Small intestine (tissue), 7 donors: ENCODE data around the gene CST9. TPM values are rescaled to one million over a fixed set of nuclear protein-coding genes. Genes with fewer than 3 reads are reported as not detected.

Experiments
- DNase-seq, 2 donors: peaks; one replicate each; pipeline versions ENCODE4 v3.0.0 to v3.0.0-alpha.2; 2013
- FAIRE-seq: peaks from 2 replicates; lab custom pipeline; 2012; peaks lifted over from hg19 to GRCh38; lab: Jason Lieb, UNC
- H3K27ac ChIP-seq, 3 donors: one replicate each; pipeline ENCODE4 v1.5.1; 2013; ENCODE audit warnings: low read length in 2 of 3, mild to moderate bottlenecking in 2 of 3, control low read depth in 1 of 3, inconsistent platforms in 1 of 3, low read depth in 1 of 3, moderate library complexity in 1 of 3
- H3K27me3 ChIP-seq, 3 donors: one replicate each; pipeline ENCODE4 v1.6.1; 2013; ENCODE audit warnings: low read length in 3 of 3, inconsistent platforms in 1 of 3; ENCODE audit not compliant: control insufficient read depth in 3 of 3, insufficient read depth in 3 of 3
- H3K36me3 ChIP-seq, 3 donors: one replicate each; pipeline ENCODE4 v1.6.1; 2013; ENCODE audit warnings: low read length in 3 of 3, inconsistent platforms in 1 of 3, low read depth in 1 of 3, mild to moderate bottlenecking in 1 of 3, moderate library complexity in 1 of 3; ENCODE audit not compliant: control insufficient read depth in 3 of 3, insufficient read depth in 2 of 3
- H3K4me1 ChIP-seq, 3 donors: one replicate each; pipeline ENCODE4 v1.6.1; 2013; ENCODE audit warnings: low read length in 2 of 3, inconsistent platforms in 1 of 3, low read depth in 1 of 3, mild to moderate bottlenecking in 1 of 3, moderate library complexity in 1 of 3; ENCODE audit not compliant: control insufficient read depth in 3 of 3, insufficient read depth in 2 of 3
- H3K4me3 ChIP-seq, 3 donors: one replicate each; pipeline ENCODE4 v1.5.1; 2013; ENCODE audit warnings: low read length in 3 of 3, control low read depth in 1 of 3, inconsistent platforms in 1 of 3, low read depth in 1 of 3, mild to moderate bottlenecking in 1 of 3, moderate library complexity in 1 of 3
- H3K9me3 ChIP-seq, 2 donors: one replicate each; pipeline ENCODE4 v1.6.1; 2013; ENCODE audit warnings: low read depth in 1 of 2, low read length in 1 of 2; ENCODE audit not compliant: control insufficient read depth in 2 of 2, insufficient read depth in 1 of 2
- WGBS, 3 donors: extraction: QIAGEN DNeasy Blood & Tissue Kit; methylation state at CpG; one replicate each; pipeline ENCODE4 v1.1.7; 2013; 5-methylcytosine and 5-hydroxymethylcytosine counted together
- polyA plus RNA-seq, 4 donors: library from polyadenylated mRNA; stranded (reverse) in 3 of 4; unstranded in 1 of 4; fragments of 200-250 nt in 3 of 4; fragments of 120-200 nt in 1 of 4; gene quantifications; one replicate each; pipeline versions ENCODE4 v1.2.1 to v1.2.3, GENCODE V29; 2013
- donor health status: healthy with polysubstance abuse.
- donor health status: control.
- donor health status: control.
- donor health status: Bipolar disorder and iron deficiency.
- donor health status: healthy.

The CST9 gene
- polyA plus RNA-seq, 4 donors: not detected

DNA sequence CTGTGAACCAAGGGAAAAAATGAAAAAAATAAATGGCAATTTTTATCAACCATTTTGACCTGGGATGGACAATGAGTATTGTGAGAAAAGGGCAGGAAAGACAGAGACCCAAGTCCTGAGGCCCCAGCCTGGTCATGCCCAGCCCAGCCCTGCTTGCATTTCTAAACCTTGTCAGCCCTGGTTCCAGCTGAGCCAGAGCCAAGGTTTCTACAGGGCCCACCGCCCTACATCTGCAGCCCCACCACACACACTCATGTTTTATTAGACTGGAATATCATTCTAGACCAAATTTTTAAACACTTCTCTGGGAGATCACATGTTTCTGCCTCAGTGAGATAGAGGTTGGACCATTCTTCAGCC lies 36.8 kb downstream of the CST9 start:
- no peak overlapping the region for H3K27ac ChIP-seq
- H3K27me3 ChIP-seq: no peaks in the 10 kb centered on the region
- H3K4me1 ChIP-seq: no peaks in the 10 kb centered on the region
- H3K9me3 ChIP-seq: no peaks in the 10 kb centered on the region
- H3K36me3 ChIP-seq: no peaks in the 10 kb centered on the region
- DNase-seq (no peak), FAIRE-seq (no peak)
- WGBS, 3 donors: 85 to 100% (median 91%) methylated on average over 1 of the region's 1 CpG
- H3K4me3 ChIP-seq: no peak overlapping the region

DNA sequence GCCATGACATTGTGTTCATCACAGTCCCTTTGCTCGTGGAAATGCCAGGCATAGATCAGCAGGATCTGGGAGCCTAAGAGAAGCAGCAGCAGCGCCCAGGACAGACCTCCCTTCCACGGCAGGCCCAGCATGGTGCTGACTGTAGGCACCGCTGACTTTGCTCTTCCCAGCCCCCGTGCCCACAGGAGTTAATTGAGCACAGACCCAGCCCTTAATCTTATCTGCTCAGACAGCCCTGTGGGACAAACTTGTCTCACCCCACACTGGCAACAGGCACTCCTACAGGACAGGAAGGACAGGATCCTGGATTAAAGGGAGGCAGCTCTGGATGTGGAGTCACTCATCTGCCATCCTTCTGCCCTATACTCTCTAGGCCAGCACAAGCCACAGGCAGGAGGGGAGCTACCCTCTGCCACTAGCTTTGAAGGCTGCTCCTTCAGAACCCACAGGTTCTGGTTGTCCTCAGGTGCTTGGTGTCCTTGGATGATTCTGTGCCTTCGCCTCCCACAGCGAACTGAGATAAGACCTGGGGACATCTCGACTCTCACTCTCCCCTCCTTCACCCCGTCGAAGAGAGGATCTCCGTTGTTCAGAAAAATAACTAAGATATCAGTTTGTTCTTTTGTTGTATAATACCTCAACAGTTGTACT lies 37.3 kb downstream of the CST9 start, which contains the start of gene CST9L:
TSS of gene CST9L (minus strand) at position 165 of the 651 bp plus-strand sequence. CDS start at position 131, 34 bp downstream.
- H3K27ac ChIP-seq: no peak within 1 kb of the TSS
- no peaks in the 10 kb centered on the region for H3K9me3 ChIP-seq
- H3K4me1 ChIP-seq: no peaks in the 10 kb centered on the region
- H3K4me3 ChIP-seq: no peak within 1 kb of the TSS
- no peaks in the 10 kb centered on the region for H3K27me3 ChIP-seq
- H3K36me3 ChIP-seq: no peaks in the 10 kb centered on the region
- 63 to 68% (median 66%) methylated on average over 11 of the region's 11 CpGs for WGBS, 3 donors
- no peak for FAIRE-seq
- DNase-seq: no peak

DNA sequence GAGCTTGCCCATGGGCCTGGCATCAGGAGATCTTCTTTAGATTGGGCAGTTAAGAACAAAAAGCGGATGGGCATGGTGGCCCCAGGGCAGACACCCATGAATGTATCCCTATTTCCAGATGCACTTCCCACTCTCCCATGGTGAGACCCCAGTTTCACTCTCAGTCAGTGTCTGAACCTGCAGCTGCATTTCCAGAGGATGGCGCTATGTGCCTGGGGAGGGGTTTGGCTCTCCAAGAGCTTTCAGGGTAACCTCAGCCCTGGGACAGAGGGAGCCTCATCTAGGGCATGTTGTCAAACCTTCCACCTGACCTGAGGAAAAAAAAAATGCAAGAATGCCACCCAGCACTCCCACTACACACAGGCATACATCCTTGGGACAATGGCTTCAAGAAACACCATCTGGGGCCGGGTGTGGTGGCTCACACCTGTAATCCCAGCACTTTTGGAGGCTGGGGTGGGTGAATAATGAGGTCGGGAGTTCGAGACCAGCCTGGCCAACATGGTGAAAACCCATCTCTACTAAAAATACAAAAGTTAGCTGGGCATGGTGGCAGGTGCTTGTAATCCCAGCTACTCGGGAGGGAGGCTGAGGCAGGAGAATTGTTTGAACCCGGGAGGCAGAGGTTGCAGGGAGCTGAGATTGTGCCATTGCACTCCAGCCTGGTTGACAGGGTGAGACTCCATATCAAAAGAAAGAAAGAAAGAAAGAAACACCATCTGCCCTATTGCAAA lies 39.4 kb downstream of the CST9 start:
- DNase-seq (no peak), FAIRE-seq (no peak)
- 69 to 81% (median 71%) methylated on average over 7 of the region's 7 CpGs for WGBS, 3 donors

DNA sequence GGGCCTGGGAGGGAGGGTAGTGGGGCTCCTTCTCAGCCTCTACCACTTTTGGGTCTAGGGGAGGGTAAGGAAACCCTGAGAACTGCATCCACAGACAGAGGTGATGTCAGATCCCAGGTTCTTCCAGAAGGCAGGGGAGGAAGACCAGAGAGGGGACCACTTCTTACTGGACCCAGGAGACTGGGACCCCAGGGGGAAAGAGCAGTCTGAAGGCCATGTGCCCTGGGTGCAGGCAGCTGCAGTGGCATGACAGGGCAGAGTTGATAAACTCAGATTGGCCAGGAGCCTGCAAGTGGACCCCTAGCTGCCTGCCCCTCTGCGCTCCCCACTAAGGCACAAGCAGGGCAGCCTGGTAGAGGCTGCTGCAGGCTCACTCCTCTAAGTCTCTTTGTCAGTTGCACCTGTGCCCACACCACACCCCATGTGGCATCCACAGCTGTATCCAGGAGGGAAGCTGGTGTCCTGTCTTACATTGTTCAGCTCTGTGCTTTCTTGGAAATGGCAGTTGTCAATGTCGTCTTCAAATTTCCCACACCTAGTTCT lies 40.1 kb downstream of the CST9 start:
- no peak for DNase-seq
- WGBS, 3 donors: 88 to 93% (median 92%) methylated on average over 2 of the region's 2 CpGs
- Histone ChIP-seq H3K4me1 (no peaks in the 10 kb centered on the region), H3K9me3 (peaks cover 0 to 14% of the 10 kb centered on the region in 2 donors), H3K4me3 (no peak overlapping the region), H3K27ac (no peak overlapping the region), H3K27me3 (no peaks in the 10 kb centered on the region), H3K36me3 (no peaks in the 10 kb centered on the region)
- FAIRE-seq: no peak

More for the DNA sequence above, 39.4 kb downstream of the CST9 start:
- Histone ChIP-seq H3K9me3 (peaks cover 0 to 11% of the 10 kb centered on the region in 2 donors), H3K36me3 (no peaks in the 10 kb centered on the region), H3K4me1 (no peaks in the 10 kb centered on the region), H3K27me3 (no peaks in the 10 kb centered on the region), H3K27ac (no peak overlapping the region), H3K4me3 (no peak overlapping the region)

DNA sequence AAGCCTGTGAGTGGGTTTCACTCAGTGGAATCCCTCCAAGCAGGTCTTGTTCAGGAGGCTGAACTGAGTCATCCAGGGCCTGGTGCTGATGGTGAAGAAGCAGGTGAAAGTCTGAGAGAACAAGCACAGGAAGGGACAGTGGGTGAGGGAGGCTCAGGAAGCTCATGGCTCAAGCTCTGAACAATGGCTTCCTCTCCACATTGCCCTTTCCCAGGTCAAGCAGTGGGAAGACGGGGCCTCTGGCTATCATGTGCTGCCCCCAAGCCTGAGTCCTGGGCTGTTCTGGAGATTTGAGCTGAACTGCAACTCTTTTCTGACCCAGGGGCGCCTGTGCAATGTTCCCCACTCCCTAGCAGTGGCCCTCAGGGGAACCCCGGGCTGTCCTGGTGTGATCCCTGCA lies 40.8 kb downstream of the CST9 start:
- Histone ChIP-seq H3K4me1 (no peaks in the 10 kb centered on the region), H3K36me3 (no peaks in the 10 kb centered on the region), H3K27me3 (no peaks in the 10 kb centered on the region), H3K9me3 (peaks cover 0 to 16% of the 10 kb centered on the region in 2 donors), H3K4me3 (no peak overlapping the region), H3K27ac (no peak overlapping the region)
- WGBS, 3 donors: 59 to 68% (median 61%) methylated on average over 3 of the region's 3 CpGs
- no peak for FAIRE-seq
- no peak for DNase-seq

DNA sequence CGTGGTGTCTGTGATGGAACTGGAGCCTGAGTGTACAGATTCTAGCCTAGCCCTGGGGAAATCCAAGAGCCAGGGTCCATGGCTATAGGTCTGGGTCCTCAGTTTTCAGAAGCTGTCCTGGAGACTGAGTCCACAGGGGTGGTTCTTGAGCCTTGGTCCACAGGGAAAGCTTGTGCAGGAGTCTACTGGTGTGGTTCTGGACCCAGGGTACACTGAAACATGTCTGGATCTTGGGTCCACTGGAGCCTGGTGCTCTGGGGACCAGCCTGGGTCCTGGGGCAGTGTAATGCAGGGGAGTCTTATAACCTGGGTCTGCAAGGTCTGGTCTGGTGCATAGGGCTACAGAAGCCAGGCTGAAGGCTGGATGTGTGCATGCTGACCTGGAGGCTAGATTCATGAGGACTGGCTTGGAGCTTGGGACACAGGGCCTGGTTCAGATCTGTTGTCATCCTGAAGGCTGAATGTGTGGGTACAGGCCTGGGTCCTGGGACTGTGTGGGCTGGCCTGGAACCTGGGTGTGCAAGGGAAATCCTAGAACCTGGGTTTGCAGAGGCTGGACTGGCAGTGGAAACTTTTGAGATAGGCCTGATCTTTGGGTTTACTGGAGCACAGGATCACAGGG lies 42.9 kb downstream of the CST9 start:
- no peak for FAIRE-seq
- H3K36me3 ChIP-seq: no peaks in the 10 kb centered on the region

DNA sequence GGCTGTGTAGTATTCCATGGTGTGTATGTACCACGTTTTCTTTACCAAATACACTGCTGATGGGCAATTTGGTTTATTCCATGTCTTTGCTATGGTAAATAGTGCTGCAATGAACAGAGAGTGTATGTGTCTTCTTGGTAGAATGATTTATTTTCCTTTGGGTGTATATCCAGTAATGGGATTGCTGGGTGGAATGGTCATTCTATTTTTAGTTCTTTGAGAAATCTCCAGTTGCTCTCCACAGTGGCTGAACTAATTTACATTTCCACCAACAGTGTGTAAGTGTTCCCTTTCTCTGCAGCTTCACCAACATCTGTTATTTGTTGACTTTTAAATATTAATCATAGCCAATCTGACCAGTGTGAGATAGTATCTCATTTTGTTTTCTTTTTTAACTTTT lies 51.3 kb downstream of the CST9 start:
- WGBS, 3 donors: 24 to 61% (median 33%) methylated on average over 1 of the region's 1 CpG
- Histone ChIP-seq H3K9me3 (no peaks in the 10 kb centered on the region), H3K4me1 (no peaks in the 10 kb centered on the region), H3K4me3 (no peak overlapping the region), H3K36me3 (no peaks in the 10 kb centered on the region), H3K27me3 (no peaks in the 10 kb centered on the region), H3K27ac (no peak overlapping the region)
- DNase-seq: no peak
- no peak for FAIRE-seq

More for the DNA sequence above, 42.9 kb downstream of the CST9 start:
- H3K4me3 ChIP-seq: no peak overlapping the region
- 77 to 89% (median 86%) methylated on average over 1 of the region's 1 CpG for WGBS, 3 donors
- H3K4me1 ChIP-seq: no peaks in the 10 kb centered on the region
- H3K9me3 ChIP-seq: peaks cover 0 to 16% of the 10 kb centered on the region in 2 donors
- H3K27ac ChIP-seq: no peak overlapping the region
- DNase-seq: no peak
- H3K27me3 ChIP-seq: no peaks in the 10 kb centered on the region
